ENCODE data around the gene ENAH.

The ENAH gene

GRCh38 chr1:225668222-225668621 is 15.3 kb upstream of the ENAH start:
- Histone ChIP-seq H3K4me3 (replicated peaks; ENCODE audit: insufficient read depth, low read length) (no peak overlapping the region), H3K27me3 (ENCODE audit: insufficient read depth, poor library complexity, severe bottlenecking) (no peaks in the 10 kb centered on the region), H3K27ac (replicated peaks) (no peak overlapping the region)
- TF ChIP-seq SPI1 (IDR thresholded peaks at IDR 0.05; ENCODE audit: borderline replicate concordance, low read depth) (no peak), GABPA (IDR thresholded peaks at IDR 0.05; ENCODE audit: low read depth) (no peak), POLR2AphosphoS5 (IDR thresholded peaks at IDR 0.05; ENCODE audit: low read depth) (no peak), REST (IDR thresholded peaks at IDR 0.05; ENCODE audit: insufficient replicate concordance, low read depth) (no peak)
- TF ChIP-seq, protein P1, sequence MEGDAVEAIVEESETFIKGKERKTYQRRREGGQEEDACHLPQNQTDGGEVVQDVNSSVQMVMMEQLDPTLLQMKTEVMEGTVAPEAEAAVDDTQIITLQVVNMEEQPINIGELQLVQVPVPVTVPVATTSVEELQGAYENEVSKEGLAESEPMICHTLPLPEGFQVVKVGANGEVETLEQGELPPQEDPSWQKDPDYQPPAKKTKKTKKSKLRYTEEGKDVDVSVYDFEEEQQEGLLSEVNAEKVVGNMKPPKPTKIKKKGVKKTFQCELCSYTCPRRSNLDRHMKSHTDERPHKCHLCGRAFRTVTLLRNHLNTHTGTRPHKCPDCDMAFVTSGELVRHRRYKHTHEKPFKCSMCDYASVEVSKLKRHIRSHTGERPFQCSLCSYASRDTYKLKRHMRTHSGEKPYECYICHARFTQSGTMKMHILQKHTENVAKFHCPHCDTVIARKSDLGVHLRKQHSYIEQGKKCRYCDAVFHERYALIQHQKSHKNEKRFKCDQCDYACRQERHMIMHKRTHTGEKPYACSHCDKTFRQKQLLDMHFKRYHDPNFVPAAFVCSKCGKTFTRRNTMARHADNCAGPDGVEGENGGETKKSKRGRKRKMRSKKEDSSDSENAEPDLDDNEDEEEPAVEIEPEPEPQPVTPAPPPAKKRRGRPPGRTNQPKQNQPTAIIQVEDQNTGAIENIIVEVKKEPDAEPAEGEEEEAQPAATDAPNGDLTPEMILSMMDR (IDR thresholded peaks at IDR 0.05; ENCODE audit: insufficient read depth, low read length) = no peak
- no peak for DNase-seq (ENCODE audit: low read depth in 1 of 2, low spot score in 1 of 2)

DNA sequence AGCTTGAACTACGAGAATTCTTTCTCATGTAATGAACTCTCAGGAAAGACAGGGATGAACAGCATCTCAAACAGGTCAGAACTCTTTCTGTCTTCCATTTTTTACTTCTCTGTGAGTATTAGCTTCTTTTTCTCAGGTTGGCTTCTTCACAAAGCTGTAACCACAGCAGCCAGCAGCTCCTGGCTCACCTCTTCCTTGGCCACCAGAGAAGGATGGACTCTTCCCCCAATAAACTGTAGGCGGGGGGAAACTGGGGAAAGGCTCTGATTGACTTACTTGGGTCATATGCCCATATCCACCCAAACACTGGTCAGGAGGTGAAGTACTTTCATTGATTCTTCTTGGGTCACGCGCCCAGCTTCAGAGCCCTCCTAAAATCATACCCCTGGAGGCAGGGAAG is 14.4 kb upstream of the ENAH start:
- Histone ChIP-seq H3K27ac (replicated peaks) (no peak overlapping the region), H3K4me3 (replicated peaks; ENCODE audit: insufficient read depth, low read length) (no peak overlapping the region), H3K27me3 (ENCODE audit: insufficient read depth, poor library complexity, severe bottlenecking) (no peaks in the 10 kb centered on the region)
- DNase-seq (ENCODE audit: low read depth in 1 of 2, low spot score in 1 of 2) = no peak
- no peak for TF ChIP-seq GABPA (IDR thresholded peaks at IDR 0.05; ENCODE audit: low read depth)
- no peak for TF ChIP-seq POLR2AphosphoS5 (IDR thresholded peaks at IDR 0.05; ENCODE audit: low read depth)
- no peak for TF ChIP-seq REST (IDR thresholded peaks at IDR 0.05; ENCODE audit: insufficient replicate concordance, low read depth)
- no peak for TF ChIP-seq SPI1 (IDR thresholded peaks at IDR 0.05; ENCODE audit: borderline replicate concordance, low read depth)
- TF ChIP-seq, protein P1 (IDR thresholded peaks at IDR 0.05; ENCODE audit: insufficient read depth, low read length) = no peak

GRCh38 chr1:225666495-225666894 is 13.6 kb upstream of the ENAH start:
- Histone ChIP-seq H3K27me3 (ENCODE audit: insufficient read depth, poor library complexity, severe bottlenecking) (peaks cover 4% of the 10 kb centered on the region), H3K27ac (replicated peaks) (no peak overlapping the region), H3K4me3 (replicated peaks; ENCODE audit: insufficient read depth, low read length) (no peak overlapping the region)
- no peak for DNase-seq (ENCODE audit: low read depth in 1 of 2, low spot score in 1 of 2)
- TF ChIP-seq POLR2AphosphoS5 (IDR thresholded peaks at IDR 0.05; ENCODE audit: low read depth) (no peak), GABPA (IDR thresholded peaks at IDR 0.05; ENCODE audit: low read depth) (no peak), REST (IDR thresholded peaks at IDR 0.05; ENCODE audit: insufficient replicate concordance, low read depth) (no peak), SPI1 (IDR thresholded peaks at IDR 0.05; ENCODE audit: borderline replicate concordance, low read depth) (no peak)
- TF ChIP-seq, protein P1 (IDR thresholded peaks at IDR 0.05; ENCODE audit: insufficient read depth, low read length) = no peak

Measured in HL-60 (cell line).